ENCODE data around the gene FLT3.

DNA sequence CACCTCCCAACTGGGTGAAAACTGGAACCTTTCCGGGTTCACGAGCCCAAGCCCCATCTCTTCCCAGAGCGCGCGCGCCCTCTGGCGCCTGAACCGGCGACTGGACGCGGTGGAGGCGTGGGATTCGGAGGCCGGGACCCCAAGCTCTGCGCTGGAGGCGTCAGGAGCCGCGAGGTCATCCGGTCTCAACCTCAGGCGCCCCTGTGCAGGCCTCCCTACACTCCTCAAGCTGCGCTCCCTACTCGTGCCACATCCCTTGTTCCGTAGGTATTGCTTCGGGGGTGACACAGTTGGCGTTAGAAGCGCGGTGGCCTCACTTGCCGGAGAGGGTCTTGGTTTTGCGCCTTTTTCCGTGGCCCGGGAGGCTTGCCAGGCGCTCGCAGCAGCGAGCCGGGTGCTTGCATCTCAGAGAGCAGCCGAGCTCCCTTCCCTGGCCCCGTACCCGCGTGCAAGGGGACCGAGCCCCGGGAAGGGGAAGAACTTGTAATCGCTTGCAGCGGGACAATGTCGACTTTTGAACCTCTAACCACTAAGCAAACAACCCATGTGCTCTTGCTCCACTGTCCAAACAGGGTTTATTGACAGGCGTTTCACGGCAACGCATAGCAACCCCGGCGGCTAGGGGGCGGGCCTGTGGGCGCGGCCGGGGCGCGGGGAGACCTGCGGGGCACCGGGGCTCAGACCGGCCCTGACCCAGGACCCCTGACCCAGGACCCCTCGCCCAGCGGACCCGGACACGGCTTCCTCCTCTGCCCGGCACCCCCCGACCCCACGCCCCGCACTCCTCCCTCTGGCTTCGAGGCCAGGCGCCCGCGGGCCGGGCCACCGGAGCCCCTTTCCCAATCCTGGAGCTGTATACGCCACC, 139.8 kb downstream of the FLT3 start:
- TF ChIP-seq EZH2 (IDR thresholded peaks at IDR 0.05) (peak; percentile 42), POLR2AphosphoS5 (IDR thresholded peaks at IDR 0.05; ENCODE audit: borderline replicate concordance, low read depth, low read length) (no peak)

Measured in SK-N-MC (cell line).